OCI-M1 (cell line): Measurements from ENCODE around the gene PDHX.
"Not testable (repeated sequence)": the region's sequence is repeated elsewhere in the genome, so short reads cannot be mapped to it uniquely, and the experiment has no call there.

Source experiments
- DNase-seq: peaks from one replicate; lab custom pipeline; 2025; lab: John Stamatoyannopoulos, UW

PDHX gene

GRCh38 chr11:34911676-34912075 is 4.7 kb upstream of the PDHX start:
- no peak for DNase-seq

DNA sequence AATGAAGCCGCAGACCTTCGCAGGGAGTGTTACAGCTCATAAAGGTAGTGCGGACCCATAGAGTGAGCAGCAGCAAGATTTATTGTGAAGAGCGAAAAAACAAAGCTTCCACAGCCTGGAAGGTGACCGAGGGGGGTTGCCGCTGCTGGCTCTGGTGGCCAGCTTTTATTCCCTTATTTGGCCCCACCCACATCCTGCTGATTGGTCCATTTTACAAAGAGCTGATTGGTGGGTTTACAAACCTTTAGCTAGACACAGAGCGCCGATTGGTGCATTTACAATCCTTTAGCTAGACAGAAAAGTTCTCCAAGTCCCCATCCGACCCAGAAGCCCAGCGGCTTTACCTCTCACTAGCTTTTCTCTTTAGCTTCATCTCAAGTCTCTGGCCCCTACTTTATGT is 2.9 kb upstream of the PDHX start:
- not testable (repeated sequence) for DNase-seq

DNA sequence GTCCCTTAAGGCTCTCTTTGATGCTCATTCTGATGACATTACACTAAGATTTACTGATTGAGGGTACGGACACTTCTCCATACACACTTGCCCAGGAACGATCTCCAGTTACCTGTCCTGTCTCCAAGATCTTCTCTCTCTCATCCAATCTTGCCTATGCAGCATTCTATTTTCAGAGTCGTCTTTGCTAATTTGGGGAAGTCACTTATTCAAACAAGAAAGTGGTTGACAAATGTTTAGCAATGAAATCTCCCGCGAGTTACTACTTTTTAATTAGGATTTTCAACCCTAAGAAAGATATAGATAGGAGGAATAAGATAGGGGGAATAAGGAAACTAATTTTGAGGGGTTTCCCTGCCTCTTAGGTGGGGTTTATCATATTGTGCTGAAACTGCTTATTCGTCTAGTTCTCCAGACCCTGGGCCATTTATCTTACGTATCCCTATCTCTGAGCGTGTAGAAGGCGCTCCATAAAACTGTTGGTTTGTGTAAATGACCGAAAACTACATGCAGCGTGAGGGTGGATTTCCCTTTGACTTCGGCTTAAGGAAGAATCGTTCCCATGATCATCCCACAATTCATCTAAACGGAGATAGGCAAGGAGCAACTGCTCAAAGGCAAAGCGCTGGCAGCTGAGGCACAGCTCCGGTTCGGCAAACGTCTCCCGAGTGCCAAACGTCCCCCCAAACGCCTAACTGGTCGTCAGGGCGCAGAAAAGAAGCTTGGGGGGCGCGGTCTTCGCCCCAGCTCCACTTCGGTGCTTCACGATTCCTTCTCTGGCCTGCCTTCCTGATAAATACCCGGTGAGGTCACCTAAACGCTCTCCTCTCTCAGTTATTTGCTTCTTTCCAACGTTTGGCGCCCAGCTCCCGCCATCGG is 1.0 kb upstream of the PDHX start:
- DNase-seq, result peak; percentile 73

- no peak for DNase-seq
Measured at GRCh38 chr11:34916843-34917770, 689 bp downstream of the PDHX start.

DNA sequence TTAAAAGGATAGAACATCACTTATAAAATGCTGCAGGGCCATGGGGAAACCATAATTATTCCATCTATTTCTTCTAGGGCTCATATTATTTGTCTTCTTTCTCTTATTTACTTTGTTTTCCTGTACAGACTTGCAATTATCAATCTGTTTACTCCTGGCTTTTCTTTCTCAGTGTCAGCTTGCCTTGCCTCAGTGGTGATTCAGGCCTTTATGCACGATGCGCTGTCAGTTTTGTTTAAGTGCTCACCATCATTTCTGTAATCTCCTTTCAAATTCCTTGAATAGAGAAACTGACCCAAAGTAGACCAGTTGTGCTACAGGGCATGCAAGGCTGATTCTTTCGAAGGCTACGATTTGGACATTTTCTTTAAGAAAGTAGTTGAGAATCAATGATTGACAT is 4.7 kb downstream of the PDHX start:
- no peak for DNase-seq

DNA sequence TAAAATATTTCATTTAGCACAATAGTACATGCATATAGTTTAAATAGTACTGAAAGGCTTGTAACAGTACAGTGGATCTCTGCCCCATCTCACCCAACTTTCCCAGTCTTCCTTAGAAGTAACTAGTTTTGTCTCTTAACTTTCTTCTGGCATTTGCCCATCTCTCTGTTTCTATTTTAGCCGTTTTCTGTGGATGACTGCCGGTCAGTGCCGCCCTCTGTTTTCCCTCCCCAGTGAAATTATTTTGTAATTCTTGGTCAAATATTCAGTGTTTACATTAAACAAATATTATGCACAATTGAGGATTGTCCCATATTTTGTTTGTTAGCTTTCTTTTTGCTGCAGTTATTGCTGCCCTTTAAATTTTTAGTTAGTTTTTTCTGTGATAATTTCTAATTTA is 8.3 kb downstream of the PDHX start:
- DNase-seq, result no peak

DNA sequence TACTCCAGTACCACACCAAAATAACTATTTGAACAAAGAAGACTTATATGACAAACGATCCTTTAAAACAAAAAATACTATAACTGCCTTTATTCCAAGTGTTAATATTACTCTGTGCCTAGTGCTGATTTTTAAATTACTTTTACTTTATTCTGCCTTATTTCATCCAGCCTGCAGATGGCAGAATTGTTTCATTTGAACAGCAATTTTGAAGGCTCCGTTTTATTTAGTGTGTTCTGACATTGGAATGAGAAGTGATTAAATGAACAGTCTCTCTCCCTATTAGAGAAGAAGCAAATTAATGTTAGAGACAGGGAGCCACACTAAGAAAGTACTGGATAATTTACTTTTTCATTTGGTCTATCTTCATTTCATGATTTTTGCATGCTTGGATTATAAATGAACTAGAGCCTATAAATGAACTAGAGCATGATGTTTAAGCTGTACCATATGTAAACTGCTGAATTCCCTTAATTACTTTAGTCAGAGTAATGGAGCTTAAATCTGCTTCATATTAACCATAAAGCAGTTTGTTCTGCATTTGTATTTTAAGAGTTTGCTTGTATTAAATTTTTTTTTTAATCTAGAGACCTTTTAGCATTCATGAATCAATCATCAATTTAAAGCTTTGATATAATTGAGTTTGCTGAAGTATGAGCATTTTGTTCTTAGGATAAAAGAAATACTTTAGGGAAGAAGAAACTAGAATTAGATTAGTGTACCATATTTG is 9.8 kb downstream of the PDHX start:
- DNase-seq, result peak; percentile 69

- DNase-seq, result no peak
Measured at GRCh38 chr11:34926831-34927132, 10.4 kb downstream of the PDHX start.

DNA sequence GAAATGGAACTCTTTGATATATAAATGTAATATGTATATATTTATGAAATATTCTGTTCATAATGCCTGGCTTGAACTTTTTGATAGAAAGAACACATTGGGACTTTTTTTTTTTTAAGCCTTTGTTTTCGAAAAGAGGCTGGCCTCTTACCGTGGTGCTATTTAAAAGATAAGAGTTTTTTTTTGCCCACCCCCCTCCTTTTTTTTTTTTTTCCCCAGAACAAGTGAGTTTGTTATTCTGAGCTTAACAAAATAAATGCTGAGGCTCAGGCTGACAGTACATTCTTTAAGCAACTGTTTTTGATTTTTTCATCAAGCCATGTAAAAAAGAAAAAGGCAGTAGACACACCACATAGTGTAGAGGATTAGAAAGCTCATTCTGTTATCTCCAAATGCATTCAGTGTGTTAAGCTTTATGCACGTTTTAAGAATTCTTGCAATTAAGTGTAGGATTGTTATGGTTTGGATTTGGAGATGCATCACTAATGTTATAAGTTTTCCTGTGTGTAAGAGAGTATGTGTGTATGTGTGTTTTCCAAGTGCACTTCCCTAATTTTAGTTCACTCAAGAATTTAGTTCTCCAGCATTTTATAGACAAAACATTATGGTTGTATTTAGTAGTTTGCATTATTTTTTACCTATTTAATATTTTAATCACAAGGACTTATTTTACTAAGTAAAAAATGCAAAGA is 12.0 kb downstream of the PDHX start:
- DNase-seq, result no peak

GRCh38 chr11:34928960-34929680 is 12.7 kb downstream of the PDHX start:
- DNase-seq, result no peak

DNA sequence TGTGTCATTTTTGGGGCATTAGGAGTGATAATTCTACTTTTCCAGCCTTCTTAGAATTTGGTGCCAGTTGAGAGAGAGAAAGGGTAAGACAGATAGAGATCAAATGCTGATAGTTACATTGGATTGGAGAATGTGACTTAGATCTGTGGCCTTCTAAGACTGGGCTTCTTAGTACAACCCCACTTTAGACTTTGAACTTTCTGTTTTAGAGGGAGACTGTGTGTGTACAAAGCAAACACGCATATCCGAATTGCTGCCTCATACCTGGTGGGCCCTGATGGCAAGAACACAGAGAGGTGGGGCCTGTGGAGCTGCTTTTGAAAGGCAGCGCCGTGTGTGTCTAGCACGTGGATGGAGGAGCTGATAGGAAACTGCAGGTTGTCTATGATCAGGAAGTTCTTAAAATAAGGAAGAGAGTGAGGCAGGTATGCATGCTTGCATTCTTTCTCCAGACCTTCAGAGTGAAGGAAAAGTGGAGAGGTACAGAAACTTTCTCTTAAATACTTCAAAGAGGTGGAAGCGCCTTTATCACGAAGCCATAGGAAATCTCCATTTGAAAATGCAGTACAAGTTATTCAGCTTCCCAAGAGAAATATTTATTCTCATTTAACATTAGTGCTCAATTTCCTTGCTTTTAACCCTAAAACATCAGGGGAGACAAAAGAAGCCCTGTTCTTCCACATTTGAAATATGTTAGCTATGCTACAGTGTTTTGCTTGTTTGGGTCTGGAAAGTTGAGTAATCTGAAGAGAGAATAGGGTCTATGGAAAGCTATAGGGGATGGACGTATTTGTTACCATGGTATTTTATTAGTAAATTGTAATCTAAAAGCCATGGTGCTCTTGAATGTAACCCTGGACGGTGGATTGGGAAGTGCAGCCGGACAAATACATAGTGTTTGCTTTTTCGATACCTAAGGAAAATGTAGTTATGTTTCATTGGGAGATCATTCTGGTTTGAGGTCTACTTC is 13.7 kb downstream of the PDHX start:
- no peak for DNase-seq

DNA sequence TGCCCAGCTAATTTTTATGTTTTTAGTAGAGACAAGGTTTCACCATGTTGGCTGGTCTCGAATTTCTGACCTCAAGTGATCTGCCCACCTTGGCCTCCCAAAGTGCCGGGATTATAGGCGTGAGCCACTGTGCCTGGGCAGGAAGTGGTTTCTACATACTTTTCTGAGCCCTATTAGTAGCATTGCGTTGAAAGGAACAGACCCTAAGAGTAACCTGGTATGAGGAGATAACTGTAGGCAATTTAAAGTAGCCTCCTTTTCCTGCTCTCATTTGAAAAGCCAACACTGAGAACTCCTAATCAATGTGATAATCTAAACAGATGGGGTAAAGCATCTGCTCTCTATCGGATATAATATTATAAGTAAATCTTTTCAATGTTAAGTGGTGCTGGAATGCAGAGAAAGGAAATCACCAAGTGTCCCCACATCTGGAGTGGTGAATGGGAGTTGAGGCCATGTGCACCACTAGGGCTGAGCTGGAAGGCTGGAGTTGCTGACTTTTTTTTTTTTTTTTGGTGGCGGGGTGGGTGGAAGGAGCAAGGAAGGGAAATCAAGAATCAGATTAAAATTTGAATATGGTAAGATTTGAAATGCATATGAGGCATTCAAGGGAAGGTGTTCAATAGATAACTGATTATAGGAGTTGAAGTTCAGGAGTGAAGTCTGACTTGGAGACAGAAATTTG is 20.7 kb downstream of the PDHX start:
- no peak for DNase-seq

- no peak for DNase-seq
Measured at GRCh38 chr11:34938611-34939010, 22.2 kb downstream of the PDHX start.

- no peak for DNase-seq
Measured at GRCh38 chr11:34940026-34940677, 23.7 kb downstream of the PDHX start.

DNA sequence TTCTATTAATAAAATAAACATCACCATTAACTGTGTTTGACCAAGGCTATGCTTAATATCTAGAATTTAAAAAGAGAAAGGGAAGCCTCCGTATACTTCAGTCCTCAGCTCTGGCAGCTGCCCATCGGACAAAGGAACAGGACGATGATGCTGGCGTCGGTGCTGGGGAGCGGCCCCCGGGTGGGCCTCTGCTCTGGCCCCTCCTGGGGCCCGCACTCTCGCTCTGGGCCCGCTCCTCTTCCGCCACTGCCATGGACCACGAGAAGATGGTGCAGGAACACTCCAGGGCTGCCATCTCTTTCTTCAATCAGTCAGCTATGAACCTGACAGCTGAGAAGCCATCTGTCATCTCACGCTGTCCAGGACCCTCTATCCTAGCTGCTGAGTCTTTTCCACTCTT is 25.3 kb downstream of the PDHX start:
- no peak for DNase-seq

DNA sequence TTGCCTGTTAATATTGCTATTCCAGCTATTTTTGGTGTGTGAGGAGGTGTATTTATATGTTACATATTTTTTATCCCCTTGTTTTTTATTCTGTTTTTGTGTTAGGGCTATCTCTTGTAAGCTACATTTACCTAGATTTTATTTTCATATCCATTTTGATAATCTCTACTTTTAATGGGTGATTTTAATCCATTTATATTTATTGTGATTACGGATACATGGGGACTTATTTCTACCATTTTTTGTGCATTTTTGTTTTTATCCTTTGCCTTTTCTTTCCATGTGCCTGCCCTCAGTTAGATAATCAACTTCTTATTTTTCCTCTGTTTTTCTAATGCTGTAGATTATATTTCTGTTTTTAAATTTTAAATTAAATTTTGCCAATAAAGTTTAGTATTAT is 28.3 kb downstream of the PDHX start:
- no peak for DNase-seq

DNA sequence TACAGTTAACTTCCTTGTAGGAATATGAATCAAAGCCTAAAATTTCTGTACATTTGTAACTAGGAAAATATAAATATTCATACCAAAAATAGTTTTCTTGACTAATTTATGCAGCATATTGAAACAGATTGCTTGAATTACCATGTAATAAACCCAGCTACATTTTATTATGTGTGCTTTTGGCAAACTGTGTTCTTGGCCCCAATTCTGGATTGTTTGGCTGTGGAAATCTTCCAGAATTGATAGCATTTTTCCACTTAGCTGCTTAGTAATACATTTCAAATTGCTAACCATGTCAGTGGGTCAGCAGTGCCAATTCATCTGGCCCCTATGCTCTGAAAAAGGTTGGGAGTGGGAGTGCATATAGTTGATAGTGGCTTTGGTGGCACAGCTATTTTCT is 32.3 kb downstream of the PDHX start:
- no peak for DNase-seq

GRCh38 chr11:34953955-34954354 is 37.5 kb downstream of the PDHX start:
- DNase-seq, result no peak

GRCh38 chr11:34957206-34957605 is 40.8 kb downstream of the PDHX start:
- DNase-seq, result no peak
